AG08395 (cell line): ENCODE results near the gene DENND6A.
"Not testable (repeated sequence)": the region's sequence is repeated elsewhere in the genome, so short reads cannot be mapped to it uniquely, and the experiment has no call there.

Experiments used
- DNase-seq: peaks from one replicate; pipeline ENCODE4 v3.0.0; 2012; ENCODE audit warnings: mixed read lengths, low spot score

Gene DENND6A, protein sequence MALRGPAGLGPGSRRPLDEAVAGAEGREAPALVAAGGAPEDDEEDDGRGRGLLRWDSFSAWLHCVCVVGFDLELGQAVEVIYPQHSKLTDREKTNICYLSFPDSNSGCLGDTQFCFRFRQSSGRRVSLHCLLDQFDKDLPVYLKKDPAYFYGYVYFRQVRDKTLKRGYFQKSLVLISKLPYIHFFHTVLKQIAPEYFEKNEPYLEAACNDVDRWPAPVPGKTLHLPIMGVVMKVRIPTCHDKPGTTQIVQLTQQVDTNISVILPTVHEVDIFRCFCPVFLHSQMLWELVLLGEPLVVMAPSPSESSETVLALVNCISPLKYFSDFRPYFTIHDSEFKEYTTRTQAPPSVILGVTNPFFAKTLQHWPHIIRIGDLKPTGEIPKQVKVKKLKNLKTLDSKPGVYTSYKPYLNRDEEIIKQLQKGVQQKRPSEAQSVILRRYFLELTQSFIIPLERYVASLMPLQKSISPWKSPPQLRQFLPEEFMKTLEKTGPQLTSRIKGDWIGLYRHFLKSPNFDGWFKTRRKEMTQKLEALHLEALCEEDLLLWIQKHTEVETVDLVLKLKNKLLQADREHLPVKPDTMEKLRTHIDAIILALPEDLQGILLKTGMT

DNA sequence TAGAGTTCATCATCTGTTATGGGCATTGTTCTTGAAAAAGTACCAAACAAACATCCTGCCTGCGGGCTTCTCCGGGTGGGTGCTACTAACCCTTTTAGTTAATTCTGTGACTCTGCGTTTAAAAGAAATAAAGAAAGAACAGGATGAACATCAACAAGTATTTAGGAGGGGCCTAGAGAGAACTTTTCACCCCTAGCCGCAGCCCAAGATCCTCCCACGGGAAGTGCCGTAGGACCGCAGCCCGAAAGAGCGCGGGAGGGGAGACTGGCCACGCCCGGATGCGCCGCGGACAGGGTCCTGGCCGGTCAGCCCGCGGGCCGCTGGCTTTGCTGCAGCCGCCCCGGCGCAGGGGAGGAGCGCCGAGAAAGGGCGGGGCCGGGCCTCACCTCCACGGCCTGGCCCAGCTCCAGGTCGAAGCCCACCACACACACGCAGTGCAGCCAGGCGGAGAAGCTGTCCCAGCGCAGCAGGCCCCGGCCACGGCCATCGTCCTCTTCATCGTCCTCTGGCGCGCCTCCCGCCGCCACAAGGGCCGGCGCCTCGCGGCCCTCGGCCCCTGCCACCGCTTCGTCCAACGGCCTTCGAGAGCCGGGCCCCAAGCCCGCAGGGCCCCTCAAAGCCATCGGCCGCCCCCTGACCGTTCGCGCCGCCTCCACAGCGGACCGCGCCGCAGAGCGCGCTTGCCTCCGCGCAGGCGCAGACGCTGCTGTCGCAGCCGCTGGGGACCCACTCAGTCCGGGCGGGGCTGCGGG lies at the start of gene DENND6A:
TSS of gene DENND6A (minus strand) at position 682 of the 752 bp plus-strand sequence. CDS start at position 623, 59 bp downstream.
- DNase-seq: peak; percentile 99

GRCh38 chr3:57740027-57740426 lies 47.1 kb upstream of the DENND6A start:
- no peak for DNase-seq

- no peak for DNase-seq
Measured at GRCh38 chr3:57738391-57738790, 45.5 kb upstream of the DENND6A start.

DNA sequence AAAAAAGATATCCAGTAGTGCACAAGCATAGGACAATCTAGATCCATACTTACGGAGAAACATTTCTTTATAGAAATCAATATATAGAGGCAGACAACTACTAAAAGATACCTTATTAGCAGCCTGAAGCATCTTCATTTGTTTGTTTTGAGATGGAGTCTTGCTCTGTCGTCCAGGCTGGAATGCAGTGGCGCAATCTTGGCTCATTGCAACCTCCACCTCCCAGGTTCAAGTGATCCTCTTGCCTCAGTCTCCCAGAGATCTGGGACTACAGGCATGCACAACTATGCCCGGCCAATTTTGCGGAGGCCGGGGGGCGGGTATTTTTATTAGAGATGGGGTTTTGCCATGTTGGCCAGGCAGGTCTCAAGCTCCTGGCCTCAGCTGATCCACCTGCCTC lies 45.0 kb upstream of the DENND6A start:
- DNase-seq: no peak

GRCh38 chr3:57735405-57735804 lies 42.5 kb upstream of the DENND6A start:
- no peak for DNase-seq

DNA sequence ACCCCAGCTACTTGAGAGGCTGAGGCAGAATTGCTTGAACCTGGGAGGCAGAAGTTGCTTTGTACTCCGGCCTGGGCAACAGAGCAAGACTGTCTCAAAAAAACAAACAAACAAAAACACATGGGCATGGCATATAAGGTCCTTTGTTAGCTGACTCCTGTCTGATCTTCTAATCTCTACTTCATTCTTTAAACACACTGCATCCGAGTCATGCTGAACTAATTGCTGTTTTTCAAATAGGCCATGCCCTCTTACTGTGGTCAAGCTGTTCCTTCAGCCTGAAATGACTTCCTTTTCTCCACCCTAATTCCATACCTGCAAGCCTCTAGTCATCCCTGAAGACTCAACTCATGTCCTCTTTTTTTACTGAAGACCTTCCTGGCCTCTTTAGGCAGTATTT lies 40.9 kb upstream of the DENND6A start:
- DNase-seq: peak; percentile 52

DNA sequence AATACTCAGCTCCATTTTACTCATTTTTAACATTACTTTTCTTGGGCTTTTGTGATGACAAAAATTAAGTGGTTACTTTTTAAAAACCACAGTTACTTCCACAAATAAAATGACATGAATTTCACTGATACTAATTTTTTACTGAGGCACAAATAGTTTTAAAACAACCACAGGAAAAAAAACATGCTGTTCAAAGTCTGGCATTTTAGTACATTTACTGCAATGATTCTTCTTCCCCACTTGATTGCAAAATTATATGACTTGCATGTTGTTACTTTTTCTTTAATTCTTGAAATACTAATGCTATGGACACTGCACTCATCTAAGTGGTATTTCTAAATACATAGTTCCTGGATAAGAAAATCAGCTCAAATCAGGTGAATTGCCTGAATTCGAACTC lies 38.4 kb upstream of the DENND6A start:
- no peak for DNase-seq

GRCh38 chr3:57730682-57731081 lies 37.8 kb upstream of the DENND6A start:
- no peak for DNase-seq

DNA sequence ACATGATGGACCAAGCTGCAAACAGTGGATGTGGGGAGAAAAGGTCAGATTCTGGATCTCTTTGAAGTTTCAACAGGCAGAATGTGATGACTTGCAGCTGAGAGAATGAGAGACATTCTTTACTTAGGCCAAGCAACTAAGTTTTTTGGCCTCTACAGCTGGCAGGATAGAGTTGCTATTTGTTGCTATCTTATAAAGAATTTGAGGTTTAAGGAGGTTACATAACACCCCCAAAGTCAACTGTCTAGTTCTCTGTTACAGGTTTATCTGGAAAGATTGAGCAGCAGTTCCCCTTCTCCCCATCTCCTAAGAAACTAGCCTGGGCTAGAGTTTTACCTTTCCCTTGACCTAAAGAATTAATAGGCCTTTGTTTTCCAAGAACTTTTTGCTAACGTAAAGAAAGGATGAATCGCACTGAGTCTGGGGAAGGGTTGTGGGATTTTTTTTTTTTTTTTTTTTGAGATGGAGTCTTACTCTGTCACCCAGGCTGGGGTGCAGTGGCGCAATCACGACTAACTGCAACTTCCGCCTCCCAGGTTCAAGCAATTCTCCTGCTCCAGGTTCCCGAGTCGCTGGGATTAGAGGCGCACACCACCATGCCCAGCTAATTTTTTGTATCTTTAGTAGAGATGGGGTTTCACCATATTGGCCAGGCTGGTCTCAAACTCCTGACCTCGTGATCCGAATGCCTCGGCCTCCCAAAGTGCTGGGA lies 36.6 kb upstream of the DENND6A start:
- peak; percentile 20 for DNase-seq

DNA sequence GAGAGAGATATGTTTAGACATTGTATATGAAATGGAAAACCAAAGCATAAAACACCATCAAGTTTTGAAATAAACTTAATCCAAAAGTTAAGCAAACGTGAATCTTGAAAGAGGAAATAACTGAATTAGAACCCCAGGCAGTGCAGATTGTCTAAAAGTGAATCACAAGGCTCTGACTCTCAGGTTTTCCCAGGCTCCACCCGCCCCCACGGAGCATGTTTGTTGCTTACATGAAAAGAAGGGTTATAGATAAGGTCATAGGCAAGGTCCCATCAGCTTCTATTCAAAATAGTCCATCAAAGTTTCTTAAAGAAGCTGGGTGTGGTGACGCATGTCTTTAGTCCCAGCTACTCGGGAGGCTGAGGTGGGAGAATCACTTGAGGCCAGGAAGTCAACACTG lies 34.2 kb upstream of the DENND6A start:
- DNase-seq: no peak

GRCh38 chr3:57726397-57726796 lies 33.5 kb upstream of the DENND6A start:
- DNase-seq: no peak

DNA sequence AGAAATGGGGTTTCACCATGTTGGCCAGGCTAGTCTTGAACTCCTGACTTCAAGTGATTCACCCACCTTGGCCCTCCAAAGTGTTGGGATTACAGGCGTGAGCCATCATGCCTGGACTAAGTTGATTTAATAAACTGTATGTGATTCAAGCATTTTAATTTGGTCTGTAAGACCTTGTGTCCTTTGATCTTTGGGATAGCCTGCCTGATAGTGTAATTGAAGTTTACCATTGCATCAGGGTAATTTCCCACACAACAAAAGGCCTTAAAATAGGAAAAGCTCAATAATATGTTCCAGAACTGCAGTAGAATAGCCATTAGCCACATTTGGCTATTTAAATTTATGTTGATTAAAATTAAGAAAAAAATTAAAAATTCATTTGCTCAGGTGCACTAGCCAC lies 25.2 kb upstream of the DENND6A start:
- no peak for DNase-seq

GRCh38 chr3:57717205-57717868 lies 24.5 kb upstream of the DENND6A start:
- no peak for DNase-seq

DNA sequence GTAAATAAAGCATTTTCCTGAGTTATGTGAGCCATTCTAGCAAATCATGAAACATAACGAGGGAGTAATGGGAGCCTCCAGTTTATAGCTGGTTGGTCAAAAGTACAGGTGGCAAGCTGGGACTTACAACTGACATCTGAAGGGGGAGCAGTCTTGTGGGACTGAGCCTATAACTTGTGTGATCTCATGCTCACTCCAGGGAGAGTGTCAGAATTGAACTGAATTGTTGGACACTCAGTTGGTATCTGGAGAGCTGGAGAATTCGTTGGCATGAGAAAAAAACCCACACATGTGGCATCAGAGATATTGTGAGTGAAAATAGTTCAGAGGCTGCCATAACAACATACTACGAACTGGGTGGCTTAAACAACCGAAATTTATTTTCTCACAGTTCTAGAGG lies 22.8 kb upstream of the DENND6A start:
- no peak for DNase-seq

DNA sequence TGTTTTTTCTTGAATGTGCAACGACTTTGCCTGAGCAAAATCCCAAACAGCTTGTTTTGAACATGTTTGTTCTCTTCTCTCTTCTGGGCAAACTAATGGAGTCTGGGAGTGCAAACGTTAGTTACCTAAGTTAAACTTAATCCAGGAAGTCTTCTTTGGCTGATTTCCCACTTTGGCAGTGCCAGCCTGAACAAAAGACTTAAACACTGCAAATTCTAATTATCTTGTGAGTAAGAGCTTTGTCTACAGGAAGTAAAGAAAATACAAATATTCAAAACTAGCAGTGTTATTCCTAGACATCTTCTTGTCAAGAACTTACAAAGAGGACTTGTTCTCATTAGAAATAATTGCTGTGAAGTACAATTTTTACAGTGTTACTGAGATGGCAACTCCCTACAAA lies 16.7 kb upstream of the DENND6A start:
- DNase-seq: no peak

DNA sequence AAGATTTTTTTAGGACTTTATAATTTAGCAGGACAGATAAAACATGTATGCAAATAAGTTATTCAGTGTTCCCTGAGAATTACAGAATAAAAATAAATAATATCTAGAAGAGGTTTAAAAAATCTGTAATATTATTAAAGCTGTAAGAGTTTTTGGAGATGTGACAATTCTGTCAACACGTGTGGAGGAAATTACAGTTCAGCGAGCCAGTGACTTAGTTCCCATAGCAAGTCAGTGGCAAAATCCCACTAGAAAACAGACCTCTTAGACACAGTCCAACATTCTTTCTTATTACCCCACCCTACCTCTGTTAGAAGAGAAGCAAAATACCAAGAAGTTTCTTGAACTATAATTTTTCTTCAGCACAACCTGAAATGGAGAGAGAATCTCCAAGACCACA lies 16.2 kb upstream of the DENND6A start:
- no peak for DNase-seq

GRCh38 chr3:57706462-57706861 lies 13.6 kb upstream of the DENND6A start:
- peak; percentile 65 for DNase-seq

- not testable (repeated sequence) for DNase-seq
Measured at GRCh38 chr3:57705351-57705750, 12.5 kb upstream of the DENND6A start.

GRCh38 chr3:57701781-57702180 lies 8.9 kb upstream of the DENND6A start:
- DNase-seq: no peak

- no peak for DNase-seq
Measured at GRCh38 chr3:57700737-57701136, 7.9 kb upstream of the DENND6A start.

- DNase-seq: no peak
Measured at GRCh38 chr3:57699591-57699990, 6.7 kb upstream of the DENND6A start.
